Neural cell (in vitro differentiated cells): ENCODE data around the gene SLC49A4. TPM values are rescaled to one million over a fixed set of nuclear protein-coding genes. Genes with fewer than 3 reads are reported as not detected.

ENCODE experiments used
- polyA plus RNA-seq: library from polyadenylated mRNA; depleted of rRNA; stranded (reverse); fragments of >200 nt; gene quantifications from 2 replicates; pipeline ENCODE4 v1.2.3, GENCODE V29; 2014

The SLC49A4 gene
- polyA plus RNA-seq, 1 donor from 2014 or later = 16.2 TPM

Other genes starting within 250 kb of the SLC49A4 start
- gene PARP9, start 230.8 kb upstream of the SLC49A4 start, polyA plus RNA-seq = not detected in 2 replicates
- gene DTX3L, start 230.7 kb upstream of the SLC49A4 start, polyA plus RNA-seq = not detected in 2 replicates
- gene PARP15, start 217.4 kb upstream of the SLC49A4 start, polyA plus RNA-seq = not detected in 2 replicates
- gene PARP14, start 114.2 kb upstream of the SLC49A4 start, polyA plus RNA-seq = 0.28 TPM in 1 of 2 replicates, not detected in the other
- 8.6 and 9.3 TPM in 2 replicates for gene HSPBAP1, start 1.2 kb upstream of the SLC49A4 start, polyA plus RNA-seq
- gene SEMA5B, start 232.7 kb downstream of the SLC49A4 start, polyA plus RNA-seq = 3.8 and 7.0 TPM in 2 replicates